Endothelial cell of hepatic sinusoid (primary cell): ENCODE results near the gene LIN28B.
"Not testable (repeated sequence)": the region's sequence is repeated elsewhere in the genome, so short reads cannot be mapped to it uniquely, and the experiment has no call there.

Experiments used
- in situ Hi-C: cut with HindIII; loops from 2 replicates; pipeline ENCODE4 v1.10.0; 2017; ENCODE audit warnings: low sequenced_read_pairs

Gene LIN28B

GRCh38 chr6:104955927-104956730 lies 778 bp upstream of the LIN28B start:
- in situ Hi-C loops, result no loop called here

- in situ Hi-C loops, result no loop called here
Measured at GRCh38 chr6:104957301-104958177, 632 bp downstream of the LIN28B start.

GRCh38 chr6:104958178-104959025 lies 1.5 kb downstream of the LIN28B start:
- in situ Hi-C loops, result no loop called here

- in situ Hi-C loops, result no loop called here
Measured at GRCh38 chr6:104959026-104959858, 2.3 kb downstream of the LIN28B start.

GRCh38 chr6:104969108-104969507 lies 12.2 kb downstream of the LIN28B start:
- in situ Hi-C loops, result no loop called here

- in situ Hi-C loops, result no loop called here
Measured at GRCh38 chr6:104969785-104970581, 13.1 kb downstream of the LIN28B start.

GRCh38 chr6:104973404-104973803 lies 16.5 kb downstream of the LIN28B start:
- in situ Hi-C loops, result no loop called here

- in situ Hi-C loops, result no loop called here
Measured at GRCh38 chr6:104983296-104983695, 26.4 kb downstream of the LIN28B start.

GRCh38 chr6:104983776-104984175 lies 26.9 kb downstream of the LIN28B start:
- in situ Hi-C loops, result no loop called here

GRCh38 chr6:104984831-104985230 lies 27.9 kb downstream of the LIN28B start:
- in situ Hi-C loops, result loop anchor here (5.0 kb wide), 1 partner anchor 87 kb away; no protein-coding TSS in a partner anchor

GRCh38 chr6:104985875-104986274 lies 29.0 kb downstream of the LIN28B start:
- in situ Hi-C loops, result loop anchor here (5.0 kb wide), 1 partner anchor 86 kb away; no protein-coding TSS in a partner anchor

- in situ Hi-C loops, result loop anchor here (5.0 kb wide), 1 partner anchor 86 kb away; no protein-coding TSS in a partner anchor
Measured at GRCh38 chr6:104986625-104987024, 29.7 kb downstream of the LIN28B start.

- in situ Hi-C loops, result loop anchor here (5.0 kb wide), 1 partner anchor 85 kb away; no protein-coding TSS in a partner anchor
Measured at GRCh38 chr6:104987218-104987617, 30.3 kb downstream of the LIN28B start.

- in situ Hi-C loops, result no loop called here
Measured at GRCh38 chr6:104990085-104990484, 33.2 kb downstream of the LIN28B start.

- in situ Hi-C loops, result not testable (repeated sequence)
Measured at GRCh38 chr6:104991062-104991461, 34.2 kb downstream of the LIN28B start.

GRCh38 chr6:104993576-104993975 lies 36.7 kb downstream of the LIN28B start:
- in situ Hi-C loops, result not testable (repeated sequence)

GRCh38 chr6:104995989-104996617 lies 39.2 kb downstream of the LIN28B start:
- in situ Hi-C loops, result no loop called here

- in situ Hi-C loops, result no loop called here
Measured at GRCh38 chr6:105001063-105001462, 44.2 kb downstream of the LIN28B start.
